A549 (cell line): ENCODE data around the gene TSPAN15.

Experiments used
- CBX2 ChIP-seq: fragments of 200-600 bp; sonication (generic); IDR thresholded peaks from 2 replicates; pipeline ENCODE4 v1.6.1; 2016; ENCODE audit warnings: low read depth, mild to moderate bottlenecking, borderline replicate concordance
- CHD2 ChIP-seq: fragments of 150-350 bp; IDR thresholded peaks from 2 replicates; pipeline ENCODE4 v1.6.1; 2014; ENCODE audit warnings: low read length; ENCODE audit not compliant: partially characterized antibody
- CHD4 ChIP-seq: fragments of 200-600 bp; sonication (generic); IDR thresholded peaks from 2 replicates; pipeline ENCODE4 v1.6.1; 2016; ENCODE audit warnings: antibody characterized with exemption, mild to moderate bottlenecking, borderline replicate concordance
- EP300 ChIP-seq, 2 experiments: fragments of >200 bp; sonication (Bioruptor Twin); formaldehyde crosslinking; IDR thresholded peaks; 2 replicates in 1 of 2; 3 replicates in 1 of 2; pipeline ENCODE4 v1.6.1; 2016 to 2017
- NPAS2 ChIP-seq: fragments of 250-450 bp; sonication (Bioruptor Pico); IDR thresholded peaks from 2 replicates; pipeline ENCODE4 v1.8.0; 2022; ENCODE audit warnings: mild to moderate bottlenecking, moderate library complexity, borderline replicate concordance
- SREBF2 ChIP-seq: fragments of 450-650 bp; IDR thresholded peaks from 2 replicates; pipeline ENCODE4 v1.6.1; 2014; ENCODE audit warnings: mild to moderate bottlenecking, moderate library complexity
- TF ChIP-seq, protein P1 (sequence below): fragments of >200 bp; sonication (Bioruptor Twin); formaldehyde crosslinking; IDR thresholded peaks from 2 replicates; pipeline ENCODE4 v1.6.1; 2016
- TF ChIP-seq, protein P2 (sequence below): IDR thresholded peaks from 2 replicates; pipeline ENCODE4 v1.6.1; 2012; ENCODE audit warnings: low read depth, borderline replicate concordance
- TF ChIP-seq, protein P3 (sequence below): fragments of 200-600 bp; sonication (generic); IDR thresholded peaks from 2 replicates; pipeline ENCODE4 v1.6.1; 2016; ENCODE audit warnings: antibody characterized with exemption, mild to moderate bottlenecking, moderate library complexity
- TF ChIP-seq, protein P4 (sequence below): fragments of >200 bp; sonication (Bioruptor Twin); formaldehyde crosslinking; IDR thresholded peaks from 3 replicates; pipeline ENCODE4 v1.5.1; 2016

DNA sequence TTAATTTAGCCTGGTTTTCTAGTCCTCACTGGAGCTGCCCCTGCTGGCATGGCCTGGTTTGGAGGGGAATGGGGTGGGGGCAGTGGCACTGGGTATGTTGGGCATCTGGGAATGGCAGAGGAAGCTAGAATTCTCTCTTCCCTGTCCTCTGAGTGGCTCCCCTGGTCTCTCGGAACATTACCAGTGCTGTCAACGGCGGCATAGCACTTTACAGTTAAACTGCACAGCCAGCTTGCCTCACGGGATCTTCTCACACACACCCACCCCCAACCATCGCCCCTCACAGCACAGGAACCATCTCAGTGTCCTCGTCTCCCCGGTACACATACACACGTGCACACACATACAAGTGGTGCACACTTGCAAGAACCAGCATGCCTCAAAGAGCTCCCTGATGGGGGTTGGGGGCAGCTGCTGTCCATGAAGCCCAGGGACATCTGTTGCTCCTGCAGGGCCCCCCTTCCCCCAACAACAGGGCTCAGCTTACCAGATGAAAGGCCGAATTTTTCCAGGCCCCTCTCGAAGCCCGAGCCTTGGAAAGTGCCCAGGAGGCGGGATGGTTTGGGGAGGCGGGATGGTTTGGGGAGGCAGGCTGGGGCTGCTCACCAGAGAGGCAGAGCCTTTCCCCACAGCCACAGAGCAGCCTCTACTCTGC is 41.0 kb downstream of the TSPAN15 start:
- TF ChIP-seq, protein P1, sequence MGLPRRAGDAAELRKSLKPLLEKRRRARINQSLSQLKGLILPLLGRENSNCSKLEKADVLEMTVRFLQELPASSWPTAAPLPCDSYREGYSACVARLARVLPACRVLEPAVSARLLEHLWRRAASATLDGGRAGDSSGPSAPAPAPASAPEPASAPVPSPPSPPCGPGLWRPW = no peak
- TF ChIP-seq, protein P2, sequence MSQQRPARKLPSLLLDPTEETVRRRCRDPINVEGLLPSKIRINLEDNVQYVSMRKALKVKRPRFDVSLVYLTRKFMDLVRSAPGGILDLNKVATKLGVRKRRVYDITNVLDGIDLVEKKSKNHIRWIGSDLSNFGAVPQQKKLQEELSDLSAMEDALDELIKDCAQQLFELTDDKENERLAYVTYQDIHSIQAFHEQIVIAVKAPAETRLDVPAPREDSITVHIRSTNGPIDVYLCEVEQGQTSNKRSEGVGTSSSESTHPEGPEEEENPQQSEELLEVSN = no peak
- TF ChIP-seq, protein P3, sequence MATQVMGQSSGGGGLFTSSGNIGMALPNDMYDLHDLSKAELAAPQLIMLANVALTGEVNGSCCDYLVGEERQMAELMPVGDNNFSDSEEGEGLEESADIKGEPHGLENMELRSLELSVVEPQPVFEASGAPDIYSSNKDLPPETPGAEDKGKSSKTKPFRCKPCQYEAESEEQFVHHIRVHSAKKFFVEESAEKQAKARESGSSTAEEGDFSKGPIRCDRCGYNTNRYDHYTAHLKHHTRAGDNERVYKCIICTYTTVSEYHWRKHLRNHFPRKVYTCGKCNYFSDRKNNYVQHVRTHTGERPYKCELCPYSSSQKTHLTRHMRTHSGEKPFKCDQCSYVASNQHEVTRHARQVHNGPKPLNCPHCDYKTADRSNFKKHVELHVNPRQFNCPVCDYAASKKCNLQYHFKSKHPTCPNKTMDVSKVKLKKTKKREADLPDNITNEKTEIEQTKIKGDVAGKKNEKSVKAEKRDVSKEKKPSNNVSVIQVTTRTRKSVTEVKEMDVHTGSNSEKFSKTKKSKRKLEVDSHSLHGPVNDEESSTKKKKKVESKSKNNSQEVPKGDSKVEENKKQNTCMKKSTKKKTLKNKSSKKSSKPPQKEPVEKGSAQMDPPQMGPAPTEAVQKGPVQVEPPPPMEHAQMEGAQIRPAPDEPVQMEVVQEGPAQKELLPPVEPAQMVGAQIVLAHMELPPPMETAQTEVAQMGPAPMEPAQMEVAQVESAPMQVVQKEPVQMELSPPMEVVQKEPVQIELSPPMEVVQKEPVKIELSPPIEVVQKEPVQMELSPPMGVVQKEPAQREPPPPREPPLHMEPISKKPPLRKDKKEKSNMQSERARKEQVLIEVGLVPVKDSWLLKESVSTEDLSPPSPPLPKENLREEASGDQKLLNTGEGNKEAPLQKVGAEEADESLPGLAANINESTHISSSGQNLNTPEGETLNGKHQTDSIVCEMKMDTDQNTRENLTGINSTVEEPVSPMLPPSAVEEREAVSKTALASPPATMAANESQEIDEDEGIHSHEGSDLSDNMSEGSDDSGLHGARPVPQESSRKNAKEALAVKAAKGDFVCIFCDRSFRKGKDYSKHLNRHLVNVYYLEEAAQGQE = no peak
- TF ChIP-seq EP300 (IDR thresholded peaks at IDR 0.05) = no peak
- no peak for TF ChIP-seq NPAS2 (CRISPR knock-in tag)
- no peak for TF ChIP-seq CHD2
- TF ChIP-seq, protein P4, sequence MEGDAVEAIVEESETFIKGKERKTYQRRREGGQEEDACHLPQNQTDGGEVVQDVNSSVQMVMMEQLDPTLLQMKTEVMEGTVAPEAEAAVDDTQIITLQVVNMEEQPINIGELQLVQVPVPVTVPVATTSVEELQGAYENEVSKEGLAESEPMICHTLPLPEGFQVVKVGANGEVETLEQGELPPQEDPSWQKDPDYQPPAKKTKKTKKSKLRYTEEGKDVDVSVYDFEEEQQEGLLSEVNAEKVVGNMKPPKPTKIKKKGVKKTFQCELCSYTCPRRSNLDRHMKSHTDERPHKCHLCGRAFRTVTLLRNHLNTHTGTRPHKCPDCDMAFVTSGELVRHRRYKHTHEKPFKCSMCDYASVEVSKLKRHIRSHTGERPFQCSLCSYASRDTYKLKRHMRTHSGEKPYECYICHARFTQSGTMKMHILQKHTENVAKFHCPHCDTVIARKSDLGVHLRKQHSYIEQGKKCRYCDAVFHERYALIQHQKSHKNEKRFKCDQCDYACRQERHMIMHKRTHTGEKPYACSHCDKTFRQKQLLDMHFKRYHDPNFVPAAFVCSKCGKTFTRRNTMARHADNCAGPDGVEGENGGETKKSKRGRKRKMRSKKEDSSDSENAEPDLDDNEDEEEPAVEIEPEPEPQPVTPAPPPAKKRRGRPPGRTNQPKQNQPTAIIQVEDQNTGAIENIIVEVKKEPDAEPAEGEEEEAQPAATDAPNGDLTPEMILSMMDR = no peak
- no peak for TF ChIP-seq CHD4
- TF ChIP-seq SREBF2 = no peak
- TF ChIP-seq CBX2 = no peak
